Hematopoietic multipotent progenitor cell treated with erythropoietin and hydrocortisone succinate and interleukin-3 and kit ligand, for 6 days (in vitro differentiated cells): ENCODE measurements around the gene NDRG3.
"Not testable (repeated sequence)": the region's sequence is repeated elsewhere in the genome, so short reads cannot be mapped to it uniquely, and the experiment has no call there.

Experiments
- DNase-seq: peaks from one replicate; pipeline ENCODE4 v3.0.0-alpha.2; 2015

The NDRG3 gene

DNA sequence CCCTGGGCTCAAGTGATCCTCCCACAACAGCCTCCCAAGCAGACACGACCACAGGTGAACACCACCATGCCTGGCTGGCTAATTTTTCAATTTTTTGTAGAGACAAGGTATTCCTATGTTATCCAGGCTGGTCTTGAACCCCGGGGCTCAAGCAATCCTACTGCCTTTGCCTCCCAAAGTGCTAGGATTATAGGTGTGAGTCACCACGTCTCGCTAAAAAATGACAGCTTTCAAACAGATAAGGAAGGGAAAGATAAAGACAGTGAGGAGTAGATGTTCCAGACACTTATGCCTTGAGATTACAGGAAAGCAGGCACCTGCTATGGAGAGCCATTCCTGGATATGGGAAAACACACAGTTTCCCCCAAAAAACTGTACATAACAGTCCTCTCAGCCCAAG is 58.9 kb downstream of the NDRG3 start:
- DNase-seq = no peak

DNA sequence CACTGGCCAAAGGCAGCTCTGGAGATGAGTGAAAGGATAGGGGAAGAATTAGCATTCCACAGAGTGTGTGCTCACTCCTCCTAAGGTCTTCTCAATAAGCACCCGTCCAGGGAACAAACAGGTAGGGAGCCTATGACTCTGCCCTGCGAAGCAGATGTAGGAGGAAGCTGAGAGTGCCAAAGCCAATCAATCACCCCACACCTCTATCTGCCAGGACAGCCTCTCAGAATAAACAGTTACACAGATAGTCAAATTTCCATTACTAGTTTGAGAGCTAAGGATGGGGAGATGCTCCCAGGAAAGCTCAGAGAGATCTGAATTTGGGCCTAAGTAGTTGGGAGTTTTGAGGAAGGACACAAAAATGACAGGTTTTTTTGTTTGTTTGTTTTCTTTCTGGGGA is 59.4 kb downstream of the NDRG3 start:
- DNase-seq = no peak

DNA sequence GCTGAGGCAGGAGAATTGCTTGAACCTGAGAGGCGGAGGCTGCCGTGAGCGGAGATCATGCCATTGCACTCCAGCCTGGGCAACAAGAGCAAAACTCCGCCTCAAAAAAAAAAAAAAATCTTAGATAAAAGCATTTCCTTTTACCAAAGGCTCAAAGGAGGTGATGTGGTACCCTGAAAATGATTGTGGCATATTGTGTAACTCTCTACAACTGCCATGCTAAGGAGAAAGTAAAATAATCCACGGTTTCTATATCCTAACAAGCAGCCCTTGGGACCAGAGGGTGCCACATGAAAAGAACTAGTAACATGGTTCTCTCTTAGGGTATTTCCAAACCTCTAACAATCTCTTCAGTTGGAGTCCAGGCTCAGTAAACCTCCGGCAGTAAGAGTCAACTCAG is 61.1 kb downstream of the NDRG3 start:
- DNase-seq = peak; percentile 25

GRCh38 chr20:36682311-36682710 is 63.6 kb downstream of the NDRG3 start:
- DNase-seq = no peak

- DNase-seq = no peak
These were observed 68.5 kb downstream of the NDRG3 start for GRCh38 chr20:36677422-36677771.

GRCh38 chr20:36676701-36677421 is 69.0 kb downstream of the NDRG3 start:
- DNase-seq = peak; percentile 33

DNA sequence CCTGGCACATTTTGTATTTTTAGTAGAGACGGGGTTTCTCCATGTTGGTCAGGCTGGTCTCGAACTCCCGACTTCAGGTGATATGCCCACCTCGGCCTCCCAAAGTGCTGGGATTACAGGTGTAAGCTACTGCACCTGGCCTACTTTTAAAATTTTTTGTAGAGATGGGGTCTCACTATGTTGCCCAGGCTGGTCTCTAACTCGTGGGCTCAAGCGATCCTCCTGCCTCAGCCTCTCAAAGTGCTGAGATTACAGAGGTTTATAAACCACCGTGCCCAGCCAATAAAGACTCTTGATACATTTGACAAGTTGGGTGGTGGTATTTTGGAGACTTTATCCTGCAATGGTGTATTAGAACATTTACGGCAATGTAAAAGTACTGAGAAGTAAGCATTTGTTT is 70.3 kb downstream of the NDRG3 start:
- DNase-seq = not testable (repeated sequence)

GRCh38 chr20:36672991-36673390 is 72.9 kb downstream of the NDRG3 start:
- DNase-seq = no peak

- DNase-seq = no peak
These were observed 75.1 kb downstream of the NDRG3 start for GRCh38 chr20:36670665-36671357.

GRCh38 chr20:36666181-36666740 is 79.6 kb downstream of the NDRG3 start:
- peak; percentile 60 for DNase-seq

DNA sequence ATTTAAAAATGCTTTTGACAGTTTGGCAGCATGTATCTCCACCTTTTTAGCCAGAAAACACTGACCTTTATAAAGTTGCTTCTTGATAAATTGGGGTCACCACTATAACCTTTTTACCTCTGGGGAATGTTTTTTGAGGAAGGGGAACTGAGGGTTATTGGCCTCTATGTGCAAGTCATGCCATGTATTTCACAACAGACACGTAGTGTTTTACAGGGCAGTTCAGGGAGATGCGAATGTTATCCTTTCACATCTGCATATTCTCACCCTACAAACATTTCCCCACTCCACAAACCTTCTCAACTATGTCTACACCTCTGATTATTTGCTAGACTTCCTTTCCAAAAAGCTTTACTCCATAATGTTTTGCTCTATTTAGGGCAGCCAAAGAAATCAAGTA is 82.9 kb downstream of the NDRG3 start:
- peak; percentile 25 for DNase-seq

DNA sequence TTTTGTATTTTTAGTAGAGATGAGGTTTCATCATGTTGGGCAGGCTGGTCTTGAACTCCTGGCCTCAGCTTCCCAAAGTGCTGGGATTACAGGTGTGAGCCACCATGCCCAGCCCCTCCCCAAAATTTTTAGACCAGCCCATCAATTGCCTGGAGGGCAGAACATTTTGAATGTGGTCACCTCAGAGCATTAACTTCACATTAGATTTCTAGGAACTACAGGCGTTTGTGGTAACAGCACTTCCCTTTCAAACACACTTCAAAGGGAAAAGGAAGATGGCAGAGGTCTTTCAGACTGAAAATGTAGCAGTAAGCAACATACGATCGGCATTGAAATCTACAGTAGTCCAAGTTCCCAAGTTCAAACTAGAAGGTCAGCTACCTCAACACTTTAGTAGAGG is 87.6 kb downstream of the NDRG3 start:
- peak; percentile 53 for DNase-seq

- DNase-seq = no peak
These were observed 89.2 kb downstream of the NDRG3 start for GRCh38 chr20:36656733-36657132.

- no peak for DNase-seq
These were observed 90.9 kb downstream of the NDRG3 start for GRCh38 chr20:36655004-36655403.

- no peak for DNase-seq
These were observed 91.4 kb downstream of the NDRG3 start for GRCh38 chr20:36654506-36654905.

- DNase-seq = no peak
These were observed 92.4 kb downstream of the NDRG3 start for GRCh38 chr20:36653456-36653855.

DNA sequence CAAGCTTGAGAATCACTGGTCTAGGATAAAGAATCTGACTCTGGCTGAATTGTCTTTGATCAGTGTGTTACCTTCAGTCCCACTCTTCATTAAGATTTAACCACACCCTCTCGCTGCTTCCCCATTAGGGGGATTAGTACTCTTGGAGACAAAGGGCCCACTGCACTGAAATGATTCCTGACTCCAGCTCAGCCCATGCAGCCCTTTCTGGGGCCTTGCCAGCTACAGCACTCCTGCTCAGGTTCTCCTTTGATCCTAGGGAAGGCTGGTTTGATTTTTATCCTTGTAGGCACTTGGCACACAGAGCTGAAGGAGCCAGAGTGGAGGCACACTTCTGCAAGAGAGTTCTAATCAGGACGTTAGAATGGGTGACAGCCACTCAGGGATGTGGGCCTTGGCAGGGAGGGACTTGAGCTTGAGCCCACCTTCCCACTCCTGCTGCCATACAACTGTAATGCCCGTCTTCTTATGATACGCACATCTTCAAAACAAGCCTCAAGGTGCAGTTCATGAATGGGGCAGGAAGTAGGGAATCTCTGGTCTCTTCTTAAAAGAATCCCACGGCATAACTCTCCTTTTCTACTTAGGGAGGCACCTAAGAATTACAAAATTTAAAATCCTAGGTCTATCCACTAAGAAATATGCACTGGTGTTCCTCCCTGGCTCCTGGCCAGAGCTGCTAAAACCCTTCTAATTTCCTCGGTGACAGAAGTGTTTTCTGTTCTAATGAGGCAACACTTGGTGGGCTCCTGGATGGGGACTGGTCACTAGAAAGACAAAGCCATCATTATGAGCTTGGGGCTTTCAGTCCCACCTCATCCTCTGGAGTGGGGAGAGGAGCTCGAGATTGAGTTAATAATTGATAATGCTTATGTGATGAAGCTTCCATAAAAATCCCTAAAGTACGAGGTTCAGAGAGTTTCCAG is 98.4 kb downstream of the NDRG3 start:
- DNase-seq = no peak

GRCh38 chr20:36646678-36647077 is 99.2 kb downstream of the NDRG3 start:
- DNase-seq = no peak

DNA sequence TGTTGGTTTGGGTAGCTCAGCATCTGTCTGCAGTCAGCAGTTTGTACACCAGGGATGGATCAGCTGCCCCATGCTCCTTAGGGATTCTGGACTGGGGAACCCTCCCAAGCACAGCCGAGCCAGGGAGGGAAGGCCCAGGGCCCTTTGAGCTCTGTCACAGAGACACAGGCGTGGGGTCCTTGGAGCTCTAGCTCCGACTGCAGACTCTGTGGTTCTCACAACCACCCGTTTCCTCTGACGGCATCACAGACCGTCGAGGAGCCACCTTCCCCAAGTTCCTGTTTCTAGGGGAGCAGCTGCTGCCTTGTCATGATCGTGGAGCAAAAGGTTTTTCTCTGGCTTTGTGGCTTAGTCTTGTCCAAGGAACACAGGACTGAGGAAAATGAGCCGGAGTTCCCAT is 99.9 kb downstream of the NDRG3 start, which contains the start of gene SLA2:
SLA2 (minus strand) TSS at position 199 of the 400 bp plus-strand sequence. CDS start 4,861 bp downstream, outside the sequence.
- DNase-seq = peak; percentile 80

- no peak for DNase-seq
These were observed 100.5 kb downstream of the NDRG3 start for GRCh38 chr20:36645353-36645752.

- DNase-seq = no peak
These were observed 101.2 kb downstream of the NDRG3 start for GRCh38 chr20:36644706-36645095.

- DNase-seq = no peak
These were observed 101.7 kb downstream of the NDRG3 start for GRCh38 chr20:36644032-36644705.

DNA sequence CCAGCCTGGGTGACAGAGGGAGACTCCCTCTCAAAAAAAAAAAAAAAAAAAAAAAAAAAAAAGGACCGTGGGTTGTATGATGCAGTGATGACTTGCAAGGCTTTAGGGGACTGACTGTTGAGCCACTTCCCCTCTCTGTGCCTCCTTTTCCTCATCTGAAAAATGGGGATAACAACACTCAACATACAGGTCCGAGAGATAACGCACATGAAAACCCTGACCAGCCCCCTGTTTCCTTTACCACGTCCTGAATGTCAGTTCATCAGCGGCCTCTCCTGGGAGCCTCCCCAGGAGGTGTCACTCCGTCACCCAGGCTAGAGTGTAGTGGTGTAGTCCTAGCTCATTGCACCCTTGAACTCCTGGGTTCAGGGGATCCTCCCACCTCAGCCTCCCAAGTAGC is 103.8 kb downstream of the NDRG3 start:
- peak; percentile 71 for DNase-seq
